Esophagus squamous epithelium (tissue), 5 donors: Measurements from ENCODE around the gene CALML5. TPM values are rescaled to one million over a fixed set of nuclear protein-coding genes. Genes with fewer than 3 reads are reported as not detected.
A peak's percentile ranks its signal among the peaks of the same experiment; 100 is the strongest.

Experiments used
- DNase-seq: peaks from one replicate; lab custom pipeline; 2025; lab: John Stamatoyannopoulos, UW
- H3K27ac ChIP-seq, 4 donors: fragments of 200-600 bp; sonication (generic); one replicate each; pipeline ENCODE4 v1.5.1; 2016 to 2019; ENCODE audit warnings: mild to moderate bottlenecking in 1 of 4
- H3K27me3 ChIP-seq, 4 donors: fragments of 200-600 bp; sonication (generic); 1 replicate in 3 of 4; 2 replicates in 1 of 4; pipeline versions ENCODE4 v1.5.1 to v1.6.0; 2017 to 2021; ENCODE audit warnings: antibody characterized with exemption in 1 of 4
- H3K36me3 ChIP-seq, 3 donors: fragments of 200-600 bp; sonication (generic); one replicate each; pipeline ENCODE4 v1.5.1; 2016 to 2019
- H3K4me1 ChIP-seq, 3 donors: fragments of 200-600 bp; sonication (generic); one replicate each; pipeline ENCODE4 v1.5.1; 2017 to 2019
- H3K4me3 ChIP-seq, 4 donors: fragments of 200-600 bp; sonication (generic); 1 replicate in 3 of 4; 2 replicates in 1 of 4; pipeline ENCODE4 v1.5.1; 2016 to 2019; ENCODE audit warnings: mild to moderate bottlenecking in 2 of 4, moderate library complexity in 1 of 4
- H3K9me3 ChIP-seq, 3 donors: fragments of 200-600 bp; sonication (generic); one replicate each; pipeline ENCODE4 v1.5.1; 2016 to 2019
- CTCF ChIP-seq, 6 experiments: fragments of 450-650 bp in 4 of 6; fragments of 200-600 bp in 2 of 6; sonication (generic) in 2 of 6; IDR thresholded peaks; one replicate each; pipeline ENCODE4 v1.5.1; 2016 to 2019; ENCODE audit warnings: antibody characterized with exemption in 6 of 6, mild to moderate bottlenecking in 4 of 6, moderate library complexity in 4 of 6
- POLR2A ChIP-seq, 4 donors: fragments of 450-650 bp; IDR thresholded peaks; one replicate each; pipeline ENCODE4 v1.6.1; 2017; ENCODE audit warnings: antibody characterized with exemption in 4 of 4, mild to moderate bottlenecking in 4 of 4, moderate library complexity in 3 of 4
- WGBS, 2 donors: methylation state at CpG; one replicate each; pipeline ENCODE4 v1.1.5; 2018; 5-methylcytosine and 5-hydroxymethylcytosine counted together
- intact Hi-C: fragments of 100-400 bp; cut with DNase I; formaldehyde crosslinking; loops from one replicate; pipeline ENCODE4 v1.15.0; 2022
- total RNA-seq, 4 donors: library from RNA; depleted of rRNA; stranded (reverse); fragments of >200 nt; gene quantifications; one replicate each; pipeline ENCODE4 v1.1.0, GENCODE V29; 2016
- donor health status: DM: yes; HTN: yes; CAD: no.

CALML5 gene
- total RNA-seq, 4 donors from 2014 or later, result 14.5 to 148 (median 22.6) TPM

DNA sequence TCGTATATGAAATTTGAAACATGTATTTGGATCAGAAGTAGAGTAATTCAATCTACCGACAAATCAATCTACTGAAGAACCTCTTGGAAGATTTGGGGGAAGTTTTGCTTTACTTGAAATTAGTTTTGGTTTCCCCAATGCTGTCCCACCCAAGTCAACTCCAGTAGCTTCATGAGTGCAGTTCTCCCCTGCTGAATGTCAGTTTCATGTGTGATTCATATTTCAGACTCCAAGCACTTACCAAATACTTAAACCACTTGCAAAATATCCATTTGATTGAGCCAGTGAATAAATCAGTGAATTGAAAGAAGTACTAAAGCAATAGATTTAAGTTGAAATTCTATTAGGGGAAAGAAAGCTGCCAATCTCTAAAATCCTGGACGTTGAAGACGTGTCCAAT is 9.3 kb downstream of the CALML5 start:
- Histone ChIP-seq H3K36me3 (no peaks in the 10 kb centered on the region), H3K4me1 (peaks cover 0 to 29% (median 7%) of the 10 kb centered on the region in 3 donors), H3K9me3 (peaks cover 0 to 9% (median 0%) of the 10 kb centered on the region in 3 donors), H3K27ac (peak overlapping the region in 2 of 4 donors; percentile 87), H3K4me3 (no peak overlapping the region), H3K27me3 (no peaks in the 10 kb centered on the region)
- intact Hi-C loops, result no loop called here
- no peak for DNase-seq
- 84 to 94% methylated on average over 4 of the region's 4 CpGs for WGBS, 2 donors
- TF ChIP-seq CTCF (IDR thresholded peaks at IDR 0.05), result no peak
- TF ChIP-seq POLR2A (IDR thresholded peaks at IDR 0.05), result no peak

GRCh38 chr10:5488272-5489161 is 10.9 kb downstream of the CALML5 start:
- 30 to 72% methylated on average over 13 to 14 of the region's 27 CpGs for WGBS, 2 donors
- peaks cover 0 to 12% (median under 1%) of the 10 kb centered on the region in 3 donors for H3K9me3 ChIP-seq
- peak overlapping the region; percentile 79 to 87 (median 87) for H3K27ac ChIP-seq
- no peaks in the 10 kb centered on the region for H3K36me3 ChIP-seq
- H3K4me1 ChIP-seq, result peaks cover 0 to 32% (median 7%) of the 10 kb centered on the region in 3 donors
- intact Hi-C loops, result no loop called here
- H3K27me3 ChIP-seq, result no peaks in the 10 kb centered on the region
- DNase-seq, result no peak
- peak in 1 of 6 experiments; percentile 17 for TF ChIP-seq CTCF (IDR thresholded peaks at IDR 0.05)
- TF ChIP-seq POLR2A (IDR thresholded peaks at IDR 0.05), result peak in 1 of 4 donors; percentile 29
- peak overlapping the region in 1 of 4 donors; percentile 35 for H3K4me3 ChIP-seq

DNA sequence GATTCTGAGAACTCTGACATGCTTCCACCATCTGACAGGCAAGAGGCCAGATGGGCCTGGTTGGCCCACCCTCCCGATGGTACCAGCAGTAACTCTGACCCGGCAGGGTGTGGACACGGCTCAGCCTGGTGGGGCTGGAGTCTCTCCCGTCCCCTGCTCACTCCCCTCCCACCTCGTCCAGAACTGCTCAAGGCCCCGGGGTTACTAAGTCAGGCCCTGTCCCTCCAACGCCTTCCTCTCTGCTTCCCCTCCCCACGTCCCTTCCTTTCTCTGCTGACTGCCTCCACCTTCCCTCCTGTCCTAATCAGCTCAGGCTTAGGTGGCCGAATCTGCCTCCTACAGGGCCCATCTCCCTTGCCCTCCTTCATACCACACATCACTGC is 12.5 kb downstream of the CALML5 start:
- intact Hi-C loops, result no loop called here
- Histone ChIP-seq H3K4me1 (peaks cover 0 to 32% (median 7%) of the 10 kb centered on the region in 3 donors), H3K27ac (peak overlapping the region in 1 of 4 donors; percentile 87), H3K4me3 (no peak overlapping the region), H3K36me3 (no peaks in the 10 kb centered on the region), H3K27me3 (no peaks in the 10 kb centered on the region), H3K9me3 (peaks cover 0 to 10% (median 8%) of the 10 kb centered on the region in 3 donors)
- DNase-seq, result no peak
- TF ChIP-seq POLR2A (IDR thresholded peaks at IDR 0.05), result no peak
- TF ChIP-seq CTCF (IDR thresholded peaks at IDR 0.05), result no peak
- WGBS, 2 donors, result 82 to 85% methylated on average over 9 of the region's 9 CpGs

- Histone ChIP-seq H3K27ac (no peak overlapping the region), H3K4me1 (peaks cover 0 to 36% (median 7%) of the 10 kb centered on the region in 3 donors), H3K9me3 (peaks cover 0 to 10% (median 8%) of the 10 kb centered on the region in 3 donors), H3K27me3 (no peaks in the 10 kb centered on the region), H3K36me3 (no peaks in the 10 kb centered on the region), H3K4me3 (no peak overlapping the region)
- no peak for DNase-seq
- no peak for TF ChIP-seq CTCF (IDR thresholded peaks at IDR 0.05)
- no peak for TF ChIP-seq POLR2A (IDR thresholded peaks at IDR 0.05)
- 70 to 81% methylated on average over 2 to 10 of the region's 13 CpGs for WGBS, 2 donors
- intact Hi-C loops, result no loop called here
Observed at GRCh38 chr10:5485948-5486852, 13.2 kb downstream of the CALML5 start.
